ENCODE data around the gene UBE4A.
"Not testable (repeated sequence)": the region's sequence is repeated elsewhere in the genome, so short reads cannot be mapped to it uniquely, and the experiment has no call there.

The UBE4A gene

GRCh38 chr11:118401880-118402590 is 42.6 kb downstream of the UBE4A start:
- DNase-seq, result no peak

GRCh38 chr11:118402594-118402993 is 43.2 kb downstream of the UBE4A start:
- not testable (repeated sequence) for DNase-seq

GRCh38 chr11:118406599-118407166 is 47.3 kb downstream of the UBE4A start:
- DNase-seq, result no peak

- no peak for DNase-seq
Measured at GRCh38 chr11:118410055-118410745, 50.8 kb downstream of the UBE4A start.

GRCh38 chr11:118411530-118411929 is 52.1 kb downstream of the UBE4A start:
- no peak for DNase-seq

- no peak for DNase-seq
Measured at GRCh38 chr11:118412921-118413320, 53.5 kb downstream of the UBE4A start.

- DNase-seq, result no peak
Measured at GRCh38 chr11:118415062-118415738, 55.8 kb downstream of the UBE4A start.

- no peak for DNase-seq
Measured at GRCh38 chr11:118415739-118416068, 56.3 kb downstream of the UBE4A start.

- not testable (repeated sequence) for DNase-seq
Measured at GRCh38 chr11:118416900-118417299, 57.5 kb downstream of the UBE4A start.

- no peak for DNase-seq
Measured at GRCh38 chr11:118417801-118418200, 58.4 kb downstream of the UBE4A start.

GRCh38 chr11:118418766-118419165 is 59.4 kb downstream of the UBE4A start:
- no peak for DNase-seq

- no peak for DNase-seq
Measured at GRCh38 chr11:118427707-118428106, 68.3 kb downstream of the UBE4A start.

- DNase-seq, result no peak
Measured at GRCh38 chr11:118430956-118431355, 71.6 kb downstream of the UBE4A start.

- DNase-seq, result no peak
Measured at GRCh38 chr11:118434123-118434552, 74.7 kb downstream of the UBE4A start.

GRCh38 chr11:118434553-118435289 is 75.3 kb downstream of the UBE4A start:
- DNase-seq, result peak; percentile 78

- peak; percentile 87 for DNase-seq
Measured at GRCh38 chr11:118435290-118435892, 76.0 kb downstream of the UBE4A start.

- DNase-seq, result peak; percentile 99
Measured at GRCh38 chr11:118435893-118436624, 76.7 kb downstream of the UBE4A start, which contains the start of gene KMT2A. TSS of gene KMT2A (plus strand) at chr11:118436492. CDS start at chr11:118436513, 21 bp downstream.

- DNase-seq, result no peak
Measured at GRCh38 chr11:118436639-118437207, 77.3 kb downstream of the UBE4A start.

GRCh38 chr11:118437208-118438125 is 78.1 kb downstream of the UBE4A start:
- DNase-seq, result peak; percentile 67

GRCh38 chr11:118438314-118438931 is 79.0 kb downstream of the UBE4A start:
- DNase-seq, result peak; percentile 76

Measured in activated CD8-positive, alpha-beta memory T cell treated with anti-CD3 and anti-CD28 coated beads for 24 hours (primary cell).